GM12865 (cell line): Measurements from ENCODE around the gene UMODL1.

ENCODE experiments used
- DNase-seq: peaks from one replicate; pipeline ENCODE4 v3.0.0; 2010; ENCODE audit warnings: low read depth
- H3K4me3 ChIP-seq: 2 replicates; pipeline ENCODE4 v1.5.1; 2011; ENCODE audit warnings: mild to moderate bottlenecking, low read depth, low read length, control low read depth
- TF ChIP-seq, protein P1 (sequence below): IDR thresholded peaks from 2 replicates; pipeline ENCODE4 v1.5.1; 2011; ENCODE audit warnings: low read length, control low read depth, low read depth, inconsistent platforms; ENCODE audit not compliant: insufficient read depth; ENCODE audit errors: missing control alignments

The UMODL1 gene

GRCh38 chr21:42055425-42055824 is 15.7 kb upstream of the UMODL1 start:
- H3K4me3 ChIP-seq: no peak overlapping the region
- DNase-seq: no peak
- TF ChIP-seq, protein P1, sequence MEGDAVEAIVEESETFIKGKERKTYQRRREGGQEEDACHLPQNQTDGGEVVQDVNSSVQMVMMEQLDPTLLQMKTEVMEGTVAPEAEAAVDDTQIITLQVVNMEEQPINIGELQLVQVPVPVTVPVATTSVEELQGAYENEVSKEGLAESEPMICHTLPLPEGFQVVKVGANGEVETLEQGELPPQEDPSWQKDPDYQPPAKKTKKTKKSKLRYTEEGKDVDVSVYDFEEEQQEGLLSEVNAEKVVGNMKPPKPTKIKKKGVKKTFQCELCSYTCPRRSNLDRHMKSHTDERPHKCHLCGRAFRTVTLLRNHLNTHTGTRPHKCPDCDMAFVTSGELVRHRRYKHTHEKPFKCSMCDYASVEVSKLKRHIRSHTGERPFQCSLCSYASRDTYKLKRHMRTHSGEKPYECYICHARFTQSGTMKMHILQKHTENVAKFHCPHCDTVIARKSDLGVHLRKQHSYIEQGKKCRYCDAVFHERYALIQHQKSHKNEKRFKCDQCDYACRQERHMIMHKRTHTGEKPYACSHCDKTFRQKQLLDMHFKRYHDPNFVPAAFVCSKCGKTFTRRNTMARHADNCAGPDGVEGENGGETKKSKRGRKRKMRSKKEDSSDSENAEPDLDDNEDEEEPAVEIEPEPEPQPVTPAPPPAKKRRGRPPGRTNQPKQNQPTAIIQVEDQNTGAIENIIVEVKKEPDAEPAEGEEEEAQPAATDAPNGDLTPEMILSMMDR: no peak

DNA sequence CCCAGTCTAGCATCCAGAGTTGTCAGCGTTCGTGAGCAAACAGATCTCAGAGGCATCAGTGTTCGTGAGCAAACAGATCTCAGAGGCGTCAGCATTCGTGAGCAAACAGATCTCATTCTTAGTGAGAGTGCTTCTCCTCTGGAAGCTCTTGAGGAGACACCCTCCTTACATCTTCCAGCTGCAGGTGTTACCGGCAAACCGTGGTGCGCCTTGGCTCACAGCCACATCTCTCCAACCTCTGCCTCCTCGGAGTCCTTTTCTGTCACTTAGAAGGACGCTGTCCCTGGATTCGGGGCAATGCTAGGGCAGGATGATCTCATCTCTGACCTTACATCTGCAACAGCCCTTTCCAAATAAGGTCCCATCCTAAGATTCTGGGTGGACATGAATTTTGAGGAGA is 14.6 kb upstream of the UMODL1 start:
- TF ChIP-seq, protein P1: no peak
- no peak overlapping the region for H3K4me3 ChIP-seq
- DNase-seq: no peak

GRCh38 chr21:42056996-42057689 is 14.0 kb upstream of the UMODL1 start:
- DNase-seq: no peak
- TF ChIP-seq, protein P1: no peak
- H3K4me3 ChIP-seq: no peak overlapping the region

DNA sequence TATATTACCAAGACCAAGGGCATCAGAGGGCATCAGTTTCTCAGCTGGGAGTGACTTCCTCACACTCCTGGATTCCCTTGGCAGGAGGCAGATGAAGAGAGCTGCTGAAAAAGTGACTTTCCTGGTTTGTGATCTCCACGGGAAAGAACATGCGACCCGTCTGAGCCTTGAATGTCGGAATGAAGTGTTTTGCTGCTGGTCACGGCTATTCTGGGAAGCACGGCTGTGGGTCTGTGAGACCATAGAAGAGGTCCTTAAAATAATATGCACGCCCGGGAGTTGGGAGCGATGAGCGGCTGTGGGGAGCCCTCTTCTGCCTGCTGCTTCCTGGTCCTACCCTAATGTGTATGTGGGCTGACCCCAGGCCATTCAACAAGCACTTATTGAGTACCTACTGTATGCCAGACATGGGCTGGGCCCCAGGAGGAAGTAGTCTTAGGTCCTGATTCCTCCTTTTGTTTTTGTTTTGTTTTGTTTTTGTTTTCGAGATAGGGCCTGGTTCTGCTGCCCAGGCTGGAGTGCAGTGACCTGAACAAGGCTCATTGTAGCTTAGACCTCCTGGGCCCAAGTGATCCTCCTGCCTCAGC is 13.2 kb upstream of the UMODL1 start:
- DNase-seq: no peak
- TF ChIP-seq, protein P1: no peak
- no peak overlapping the region for H3K4me3 ChIP-seq

DNA sequence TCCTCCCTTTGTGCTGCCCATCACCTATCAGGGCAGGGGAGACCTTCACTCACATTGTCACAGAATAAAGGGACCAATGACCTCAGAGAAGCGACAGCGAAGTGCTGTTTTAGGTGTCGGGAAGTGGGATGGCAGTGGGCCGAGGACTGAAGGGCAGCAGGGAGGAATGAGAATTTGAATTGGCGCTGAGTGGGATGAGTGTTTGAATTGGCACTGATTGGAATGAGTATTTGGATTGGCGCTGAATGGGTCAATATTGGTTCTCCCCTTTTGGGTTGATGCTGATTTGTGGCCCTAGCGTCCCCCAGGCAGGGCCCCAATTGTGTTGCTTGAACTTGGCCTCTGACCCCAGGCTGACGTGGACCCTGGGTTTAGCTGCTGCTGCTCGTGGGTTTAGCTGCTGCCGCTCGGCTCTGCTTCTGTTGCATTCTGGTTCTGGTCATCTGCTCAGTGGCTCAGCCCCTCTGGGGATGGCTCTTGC is 12.4 kb upstream of the UMODL1 start:
- no peak overlapping the region for H3K4me3 ChIP-seq
- TF ChIP-seq, protein P1: no peak
- DNase-seq: no peak

GRCh38 chr21:42059141-42059540 is 12.0 kb upstream of the UMODL1 start:
- no peak for DNase-seq
- no peak overlapping the region for H3K4me3 ChIP-seq
- TF ChIP-seq, protein P1: no peak
